HepG2 (cell line): ENCODE results near the gene HIC1. TPM values are rescaled to one million over a fixed set of nuclear protein-coding genes. Genes with fewer than 3 reads are reported as not detected.

Experiments used
- ATAC-seq: fragments of 200-7000 bp; cut with Tn5 transposase; 3 replicates; pipeline ENCODE4 v1.9.1; 2020; ENCODE audit warnings: mild to moderate bottlenecking, moderate library complexity
- BruUV-seq: library from RNA; stranded (reverse); fragments of 400-500 nt; replicated peaks from 2 replicates; lab custom pipeline; 2021; lab: Mats Ljungman, UMichigan
- CTCF ChIA-PET: fragments of 300-600 bp; formaldehyde crosslinking; extraction: SDS; loops from one replicate; lab custom pipeline; 2021; ENCODE audit warnings: low total read pairs, inconsistent platforms, low intra/inter-chr PET ratio; lab: Yijun Ruan, JAX
- POLR2A ChIA-PET: fragments of 350-600 bp; sonication (Branson Sonifier 250); formaldehyde crosslinking; loops from one replicate; lab custom pipeline; 2020; ENCODE audit warnings: antibody characterized with exemption, inconsistent platforms; lab: Yijun Ruan, JAX
- DNase-seq: peaks from one replicate; pipeline ENCODE4 v3.0.0-alpha.2; 2015; ENCODE audit warnings: low spot score
- FAIRE-seq: peaks from 3 replicates; lab custom pipeline; 2011; peaks lifted over from hg19 to GRCh38; lab: Jason Lieb, UNC
- H2AFZ ChIP-seq: one replicate; pipeline ENCODE4 v1.6.1; 2011; ENCODE audit warnings: low read length, inconsistent platforms
- H3K27ac ChIP-seq: fragments of 300-600 bp; 3 replicates; pipeline ENCODE4 v1.8.0; 2011; ENCODE audit warnings: mixed run types, mild to moderate bottlenecking, mixed read lengths, low read length, inconsistent platforms; ENCODE audit not compliant: insufficient read depth; ENCODE audit errors: extremely low read length
- H3K27me3 ChIP-seq, 2 experiments: fragments of 200-600 bp in 1 of 2; 2 replicates in 1 of 2; 3 replicates in 1 of 2; pipeline versions ENCODE4 v1.6.0 to v1.8.0; 2011; ENCODE audit warnings: low read length in 2 of 2, mild to moderate bottlenecking in 2 of 2, moderate library complexity in 2 of 2, inconsistent platforms in 1 of 2; ENCODE audit not compliant: insufficient read depth in 2 of 2, control insufficient read depth in 1 of 2
- H3K36me3 ChIP-seq, 2 experiments: fragments of 200-600 bp in 1 of 2; replicated peaks in 1 of 2; 2 replicates in 1 of 2; 3 replicates in 1 of 2; pipeline versions ENCODE4 v1.5.1 to v1.8.0; 2011; ENCODE audit warnings: low read length in 2 of 2, inconsistent platforms in 1 of 2; ENCODE audit not compliant: insufficient read depth in 2 of 2, control insufficient read depth in 1 of 2
- H3K4me1 ChIP-seq: 2 replicates; pipeline ENCODE4 v1.5.1; 2012; ENCODE audit warnings: low read length, inconsistent platforms; ENCODE audit not compliant: insufficient read depth
- H3K4me2 ChIP-seq: 2 replicates; pipeline ENCODE4 v1.6.0; 2011; ENCODE audit warnings: low read depth, low read length, inconsistent platforms
- H3K4me3 ChIP-seq, 3 experiments: fragments of 200-600 bp in 1 of 3; sonication (generic), shearing (Covaris generic) in 1 of 3; replicated peaks in 1 of 3; 2 replicates each; pipeline ENCODE4 v1.5.1; 2011 to 2016; ENCODE audit warnings: low read length in 3 of 3, inconsistent platforms in 2 of 3, low read depth in 2 of 3, mild to moderate bottlenecking in 2 of 3, control low read depth in 1 of 3, mixed read lengths in 1 of 3; ENCODE audit not compliant: insufficient read depth in 1 of 3
- H3K79me2 ChIP-seq: one replicate; pipeline ENCODE4 v1.6.1; 2011; ENCODE audit warnings: low read length, inconsistent platforms; ENCODE audit not compliant: insufficient read depth
- H3K9ac ChIP-seq: 2 replicates; pipeline ENCODE4 v1.6.0; 2011; ENCODE audit warnings: mild to moderate bottlenecking, low read depth, low read length, inconsistent platforms; ENCODE audit not compliant: insufficient read depth
- H3K9me3 ChIP-seq: 2 replicates; pipeline ENCODE4 v1.5.1; 2012; ENCODE audit warnings: mild to moderate bottlenecking, low read length
- H4K20me1 ChIP-seq: 2 replicates; pipeline ENCODE4 v1.6.0; 2011; ENCODE audit warnings: inconsistent platforms, mild to moderate bottlenecking, low read length, moderate library complexity; ENCODE audit not compliant: insufficient read depth
- ARNT2 ChIP-seq: sonication (generic); formaldehyde crosslinking; IDR thresholded peaks from 2 replicates; pipeline ENCODE4 v1.8.0; 2022; ENCODE audit warnings: mild to moderate bottlenecking, low read depth, missing genetic modification reagents, moderate library complexity
- TOPORS ChIP-seq: sonication (generic); formaldehyde crosslinking; IDR thresholded peaks from 2 replicates; pipeline ENCODE4 v1.8.0; 2023; ENCODE audit warnings: mild to moderate bottlenecking, missing genetic modification reagents
- ZIK1 ChIP-seq: sonication (generic); formaldehyde crosslinking; IDR thresholded peaks from 2 replicates; pipeline ENCODE4 v1.5.0; 2020; ENCODE audit warnings: mild to moderate bottlenecking, low read depth, missing genetic modification reagents, borderline replicate concordance
- WGBS: methylation state at CpG from one replicate; pipeline ENCODE4 v1.1.6; 2017; ENCODE audit warnings: low lambda C conversion rate; 5-methylcytosine and 5-hydroxymethylcytosine counted together
- in situ Hi-C: cut with HindIII; loops from 2 replicates; pipeline ENCODE4 v1.10.0; 2017; ENCODE audit warnings: low pct_unique_long_range_greater_than_20kb; ENCODE audit not compliant: extremely low pct_ligation_motif_present
- intact Hi-C: fragments of 100-400 bp; cut with micrococcal nuclease; formaldehyde crosslinking; loops from one replicate; pipeline ENCODE4 v1.10.0; 2022; ENCODE audit not compliant: unreplicated experiment
- polyA plus RNA-seq, 8 experiments: library from polyadenylated mRNA; depleted of rRNA in 3 of 8; stranded (reverse) in 7 of 8; unstranded in 1 of 8; fragments of >200 nt; fragmentation: Illumina TruSeq in 4 of 8; extraction: Trizol in 4 of 8; gene quantifications; 2 replicates each; pipeline versions ENCODE4 v1.2.1 to v1.2.3, GENCODE V29; 2011 to 2016; ENCODE audit warnings: low read depth in 4 of 8, missing spikeins in 1 of 8, mixed read lengths in 1 of 8; ENCODE audit not compliant: insufficient read depth in 1 of 8
- total RNA-seq, 5 experiments: library from RNA; depleted of rRNA; stranded (reverse); fragments of >200 nt; fragmentation: Illumina TruSeq; extraction: Trizol; gene quantifications; 2 replicates each; pipeline ENCODE4 v1.2.3, GENCODE V29; 2016; ENCODE audit warnings: low read depth in 1 of 5
- TF ChIP-seq, protein P1 (sequence below): sonication (generic); formaldehyde crosslinking; IDR thresholded peaks from 2 replicates; pipeline ENCODE4 v1.4.0; 2020; ENCODE audit warnings: mild to moderate bottlenecking, low read depth, missing genetic modification reagents
- TF ChIP-seq, protein P2 (sequence below): fragments of 450-650 bp; IDR thresholded peaks from 2 replicates; pipeline ENCODE4 v1.6.1; 2017

The HIC1 gene
- total and polyA plus RNA-seq, 2 of the 13 experiments (the other 11 are each of a cell fraction or from before 2014, with no cell fraction given): 0.04 to 0.31 TPM

DNA sequence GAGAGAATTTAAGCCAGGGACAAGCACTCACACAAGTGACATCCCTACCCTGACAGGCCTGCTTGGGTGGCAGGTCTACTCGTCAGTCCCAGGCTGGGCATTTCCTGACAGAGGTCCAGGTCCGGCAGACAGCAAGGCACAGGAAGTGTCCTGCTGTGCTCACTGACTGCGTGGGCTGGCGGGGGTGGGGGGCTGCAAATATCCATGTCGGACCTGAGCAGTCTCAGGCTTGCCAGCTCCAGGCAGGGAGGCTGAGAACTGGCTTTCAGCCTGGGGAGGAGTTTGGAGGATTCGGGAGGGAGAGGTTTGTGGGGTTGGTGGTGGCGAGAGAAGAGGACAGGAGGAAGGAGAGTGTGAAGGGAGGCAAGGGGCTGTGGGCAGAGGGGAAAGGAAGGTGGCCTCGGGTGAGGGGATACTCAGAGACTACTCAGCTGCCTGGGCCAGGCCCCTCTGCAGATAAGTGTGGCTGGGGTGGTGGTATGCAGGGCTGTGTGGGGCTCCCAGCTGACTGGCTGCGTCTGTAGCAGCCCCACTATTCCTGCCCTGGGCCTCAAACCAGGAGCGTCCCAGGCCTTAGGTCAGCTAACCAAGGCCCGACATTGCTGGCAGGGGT is 7.8 kb downstream of the HIC1 start:
- BruUV-seq: no TSS peak
- ATAC-seq (no peak), FAIRE-seq (no peak), DNase-seq (no peak)
- in situ Hi-C loops (no loop called here), intact Hi-C loops (no loop called here)
- H2AFZ ChIP-seq: no peak overlapping the region
- no peak overlapping the region for H3K4me2 ChIP-seq
- 95% methylated on average over 8 of the region's 11 CpGs for WGBS
- no peak overlapping the region for H3K9ac ChIP-seq
- ChIA-PET CTCF (no interaction called here), POLR2A (no interaction called here)
- peaks cover 8 to 23% of the 10 kb centered on the region in 2 experiments; a peak in 4 of 5 replicates for H3K36me3 ChIP-seq
- no peaks in the 10 kb centered on the region for H3K79me2 ChIP-seq
- H3K9me3 ChIP-seq: no peaks in the 10 kb centered on the region
- no peaks in the 10 kb centered on the region for H4K20me1 ChIP-seq
- no peaks in the 10 kb centered on the region for H3K27me3 ChIP-seq
- H3K4me3 ChIP-seq: no peak overlapping the region
- TF ChIP-seq, protein P1, sequence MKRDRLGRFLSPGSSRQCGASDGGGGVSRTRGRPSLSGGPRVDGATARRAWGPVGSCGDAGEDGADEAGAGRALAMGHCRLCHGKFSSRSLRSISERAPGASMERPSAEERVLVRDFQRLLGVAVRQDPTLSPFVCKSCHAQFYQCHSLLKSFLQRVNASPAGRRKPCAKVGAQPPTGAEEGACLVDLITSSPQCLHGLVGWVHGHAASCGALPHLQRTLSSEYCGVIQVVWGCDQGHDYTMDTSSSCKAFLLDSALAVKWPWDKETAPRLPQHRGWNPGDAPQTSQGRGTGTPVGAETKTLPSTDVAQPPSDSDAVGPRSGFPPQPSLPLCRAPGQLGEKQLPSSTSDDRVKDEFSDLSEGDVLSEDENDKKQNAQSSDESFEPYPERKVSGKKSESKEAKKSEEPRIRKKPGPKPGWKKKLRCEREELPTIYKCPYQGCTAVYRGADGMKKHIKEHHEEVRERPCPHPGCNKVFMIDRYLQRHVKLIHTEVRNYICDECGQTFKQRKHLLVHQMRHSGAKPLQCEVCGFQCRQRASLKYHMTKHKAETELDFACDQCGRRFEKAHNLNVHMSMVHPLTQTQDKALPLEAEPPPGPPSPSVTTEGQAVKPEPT (CRISPR knock-in tag): no peak
- peaks cover 27% of the 10 kb centered on the region for H3K4me1 ChIP-seq
- no peak overlapping the region for H3K27ac ChIP-seq

DNA sequence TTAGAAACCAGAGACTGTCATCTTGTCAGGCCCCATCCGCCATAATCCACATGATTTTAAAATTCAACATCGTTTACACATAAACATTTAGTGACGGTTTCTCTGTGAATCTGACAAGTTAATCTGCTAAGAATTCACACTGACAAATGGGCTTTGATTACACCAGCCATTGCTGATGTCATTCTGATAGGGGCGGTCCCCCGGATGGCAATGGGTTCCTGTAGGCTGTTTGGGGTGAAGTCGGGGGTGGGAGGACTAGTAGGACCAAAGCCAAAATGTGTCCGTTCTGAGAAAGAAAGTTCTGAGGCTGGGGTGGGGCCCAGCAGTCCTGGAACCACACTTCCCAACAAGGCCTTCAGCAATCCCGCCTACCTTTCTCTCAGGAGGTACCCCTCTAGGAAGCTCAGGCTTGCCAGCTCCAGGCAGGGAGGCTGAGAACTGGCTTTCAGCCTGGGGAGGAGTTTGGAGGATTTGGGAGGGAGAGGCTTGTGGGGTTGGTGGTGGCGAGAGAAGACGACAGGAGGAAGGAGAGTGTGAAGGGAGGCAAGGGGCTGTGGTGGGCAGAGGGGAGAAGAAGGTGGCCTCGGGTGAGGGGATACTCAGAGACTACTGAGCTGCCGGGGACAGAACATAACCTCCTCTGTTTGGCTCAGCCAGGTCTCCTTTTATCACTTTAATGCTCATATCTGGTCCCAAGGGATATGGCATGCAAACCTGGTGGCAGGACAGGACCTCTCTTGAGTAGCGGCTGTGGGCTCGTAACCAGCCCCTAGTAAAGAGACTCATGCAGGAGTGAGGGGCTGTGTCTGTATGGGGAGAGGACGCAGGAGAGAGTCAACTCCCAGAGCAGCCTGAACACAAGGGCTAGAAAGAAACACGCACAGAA is 8.6 kb downstream of the HIC1 start:
- H3K27me3 ChIP-seq: no peaks in the 10 kb centered on the region
- no peak overlapping the region for H3K4me3 ChIP-seq
- POLR2A ChIA-PET: no interaction called here
- intact Hi-C loops: no loop called here
- H3K27ac ChIP-seq: no peak overlapping the region
- FAIRE-seq: no peak
- BruUV-seq: no TSS peak
- 93% methylated on average over 16 of the region's 16 CpGs for WGBS
- H3K9me3 ChIP-seq: no peaks in the 10 kb centered on the region
- peaks cover 35% of the 10 kb centered on the region for H3K4me1 ChIP-seq
- no peaks in the 10 kb centered on the region for H4K20me1 ChIP-seq
- H3K4me2 ChIP-seq: no peak overlapping the region
- no peak for TF ChIP-seq ZIK1 (CRISPR knock-in tag)
- TF ChIP-seq ARNT2 (CRISPR knock-in tag): no peak
- TF ChIP-seq, protein P2, sequence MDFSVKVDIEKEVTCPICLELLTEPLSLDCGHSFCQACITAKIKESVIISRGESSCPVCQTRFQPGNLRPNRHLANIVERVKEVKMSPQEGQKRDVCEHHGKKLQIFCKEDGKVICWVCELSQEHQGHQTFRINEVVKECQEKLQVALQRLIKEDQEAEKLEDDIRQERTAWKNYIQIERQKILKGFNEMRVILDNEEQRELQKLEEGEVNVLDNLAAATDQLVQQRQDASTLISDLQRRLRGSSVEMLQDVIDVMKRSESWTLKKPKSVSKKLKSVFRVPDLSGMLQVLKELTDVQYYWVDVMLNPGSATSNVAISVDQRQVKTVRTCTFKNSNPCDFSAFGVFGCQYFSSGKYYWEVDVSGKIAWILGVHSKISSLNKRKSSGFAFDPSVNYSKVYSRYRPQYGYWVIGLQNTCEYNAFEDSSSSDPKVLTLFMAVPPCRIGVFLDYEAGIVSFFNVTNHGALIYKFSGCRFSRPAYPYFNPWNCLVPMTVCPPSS: no peak
- no peak for TF ChIP-seq TOPORS (CRISPR knock-in tag)
- peaks cover 12 to 25% of the 10 kb centered on the region in 2 experiments for H3K36me3 ChIP-seq
- H3K9ac ChIP-seq: no peak overlapping the region
- H2AFZ ChIP-seq: no peak overlapping the region
- CTCF ChIA-PET: no interaction called here
- no peak for DNase-seq
- no peaks in the 10 kb centered on the region for H3K79me2 ChIP-seq
- in situ Hi-C loops: no loop called here
- no peak for ATAC-seq
